Breast epithelium (tissue), 3 donors: ENCODE measurements around the gene MOGAT1.

Experiments used
- POLR2A ChIP-seq: fragments of 450-650 bp; IDR thresholded peaks from one replicate; pipeline ENCODE4 v1.6.1; 2016; ENCODE audit warnings: antibody characterized with exemption, mild to moderate bottlenecking, moderate library complexity
- POLR2AphosphoS5 ChIP-seq, 3 donors: sonication (generic); formaldehyde crosslinking; IDR thresholded peaks; one replicate each; pipeline ENCODE4 v1.6.1; 2017; ENCODE audit warnings: antibody characterized with exemption in 3 of 3
- TF ChIP-seq, protein P1 (sequence below), 3 donors: fragments of 450-650 bp; IDR thresholded peaks; one replicate each; pipeline ENCODE4 v1.5.1; 2016 to 2017; ENCODE audit warnings: antibody characterized with exemption in 3 of 3, mild to moderate bottlenecking in 3 of 3, moderate library complexity in 3 of 3

- TF ChIP-seq POLR2A (no peak), POLR2AphosphoS5 (IDR thresholded peaks at IDR 0.05) (no peak)
- TF ChIP-seq, protein P1, sequence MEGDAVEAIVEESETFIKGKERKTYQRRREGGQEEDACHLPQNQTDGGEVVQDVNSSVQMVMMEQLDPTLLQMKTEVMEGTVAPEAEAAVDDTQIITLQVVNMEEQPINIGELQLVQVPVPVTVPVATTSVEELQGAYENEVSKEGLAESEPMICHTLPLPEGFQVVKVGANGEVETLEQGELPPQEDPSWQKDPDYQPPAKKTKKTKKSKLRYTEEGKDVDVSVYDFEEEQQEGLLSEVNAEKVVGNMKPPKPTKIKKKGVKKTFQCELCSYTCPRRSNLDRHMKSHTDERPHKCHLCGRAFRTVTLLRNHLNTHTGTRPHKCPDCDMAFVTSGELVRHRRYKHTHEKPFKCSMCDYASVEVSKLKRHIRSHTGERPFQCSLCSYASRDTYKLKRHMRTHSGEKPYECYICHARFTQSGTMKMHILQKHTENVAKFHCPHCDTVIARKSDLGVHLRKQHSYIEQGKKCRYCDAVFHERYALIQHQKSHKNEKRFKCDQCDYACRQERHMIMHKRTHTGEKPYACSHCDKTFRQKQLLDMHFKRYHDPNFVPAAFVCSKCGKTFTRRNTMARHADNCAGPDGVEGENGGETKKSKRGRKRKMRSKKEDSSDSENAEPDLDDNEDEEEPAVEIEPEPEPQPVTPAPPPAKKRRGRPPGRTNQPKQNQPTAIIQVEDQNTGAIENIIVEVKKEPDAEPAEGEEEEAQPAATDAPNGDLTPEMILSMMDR (IDR thresholded peaks at IDR 0.05): no peak
Measured at GRCh38 chr2:222622910-222623309, 48.5 kb upstream of the MOGAT1 start.
